OCI-M2 (cell line): ENCODE data around the gene TAF10.
A peak's percentile ranks its signal among the peaks of the same experiment; 100 is the strongest.

Experiments
- DNase-seq: peaks from one replicate; lab custom pipeline; 2025; ENCODE audit not compliant: unreplicated experiment; lab: John Stamatoyannopoulos, UW

The TAF10 gene

DNA sequence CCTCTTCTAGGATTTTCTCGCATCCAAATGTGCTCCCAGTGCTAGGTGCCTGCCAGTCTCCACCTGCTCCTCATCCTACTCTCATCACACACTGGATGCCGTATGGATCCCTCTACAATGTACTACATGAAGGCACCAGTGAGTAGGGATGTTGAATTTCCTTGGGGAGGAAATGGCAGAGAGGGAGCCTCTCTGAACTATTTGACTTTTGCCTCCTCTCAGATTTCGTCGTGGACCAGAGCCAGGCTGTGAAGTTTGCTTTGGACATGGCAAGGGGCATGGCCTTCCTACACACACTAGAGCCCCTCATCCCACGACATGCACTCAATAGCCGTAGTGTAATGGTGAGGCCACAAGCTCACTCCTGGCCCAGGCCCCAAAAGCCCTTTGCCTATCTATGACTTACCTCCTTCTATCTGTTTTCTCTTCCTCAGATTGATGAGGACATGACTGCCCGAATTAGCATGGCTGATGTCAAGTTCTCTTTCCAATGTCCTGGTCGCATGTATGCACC, 2.5 kb downstream of the TAF10 start:
- DNase-seq: no peak

DNA sequence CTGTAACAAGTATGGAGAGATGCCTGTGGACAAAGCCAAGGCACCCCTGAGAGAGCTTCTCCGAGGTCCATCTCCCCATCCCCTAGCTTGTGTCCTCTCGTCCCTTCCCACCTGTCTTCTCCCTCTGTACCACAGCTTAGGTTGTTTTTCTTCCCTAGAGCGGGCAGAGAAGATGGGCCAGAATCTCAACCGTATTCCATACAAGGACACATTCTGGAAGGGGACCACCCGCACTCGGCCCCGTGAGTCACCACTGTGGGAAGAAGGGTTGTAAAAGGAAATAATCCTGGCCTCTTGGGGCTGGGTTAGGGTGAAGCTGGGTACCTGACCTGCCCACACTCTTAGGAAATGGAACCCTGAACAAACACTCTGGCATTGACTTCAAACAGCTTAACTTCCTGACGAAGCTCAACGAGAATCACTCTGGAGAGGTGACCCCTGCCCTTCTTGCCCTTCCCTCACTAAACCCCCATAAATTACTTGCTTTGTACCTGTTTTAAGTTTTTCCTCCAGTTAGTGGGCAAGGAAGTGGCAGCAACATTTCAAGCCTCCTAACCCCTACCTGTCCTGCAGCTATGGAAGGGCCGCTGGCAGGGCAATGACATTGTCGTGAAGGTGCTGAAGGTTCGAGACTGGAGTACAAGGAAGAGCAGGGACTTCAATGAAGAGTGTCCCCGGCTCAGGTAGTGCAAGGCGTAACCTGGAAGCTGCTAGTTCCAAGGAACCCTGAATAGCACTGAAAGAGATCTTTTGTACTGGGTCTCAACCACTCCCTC, 3.1 kb downstream of the TAF10 start:
- DNase-seq: no peak

DNA sequence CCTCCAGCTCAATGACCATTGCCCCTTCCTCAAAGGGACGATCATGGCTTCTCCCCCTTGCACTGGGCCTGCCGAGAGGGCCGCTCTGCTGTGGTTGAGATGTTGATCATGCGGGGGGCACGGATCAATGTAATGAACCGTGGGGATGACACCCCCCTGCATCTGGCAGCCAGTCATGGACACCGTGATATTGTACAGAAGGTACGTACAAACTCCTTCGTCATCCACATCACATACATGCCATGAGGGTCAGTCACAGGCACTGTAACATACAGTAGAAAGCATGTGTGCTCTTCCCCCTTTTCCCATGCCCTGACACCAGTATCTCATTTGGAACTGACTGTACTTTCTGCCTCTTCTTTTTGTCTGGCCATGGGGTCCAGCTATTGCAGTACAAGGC, 4.0 kb downstream of the TAF10 start:
- no peak for DNase-seq

DNA sequence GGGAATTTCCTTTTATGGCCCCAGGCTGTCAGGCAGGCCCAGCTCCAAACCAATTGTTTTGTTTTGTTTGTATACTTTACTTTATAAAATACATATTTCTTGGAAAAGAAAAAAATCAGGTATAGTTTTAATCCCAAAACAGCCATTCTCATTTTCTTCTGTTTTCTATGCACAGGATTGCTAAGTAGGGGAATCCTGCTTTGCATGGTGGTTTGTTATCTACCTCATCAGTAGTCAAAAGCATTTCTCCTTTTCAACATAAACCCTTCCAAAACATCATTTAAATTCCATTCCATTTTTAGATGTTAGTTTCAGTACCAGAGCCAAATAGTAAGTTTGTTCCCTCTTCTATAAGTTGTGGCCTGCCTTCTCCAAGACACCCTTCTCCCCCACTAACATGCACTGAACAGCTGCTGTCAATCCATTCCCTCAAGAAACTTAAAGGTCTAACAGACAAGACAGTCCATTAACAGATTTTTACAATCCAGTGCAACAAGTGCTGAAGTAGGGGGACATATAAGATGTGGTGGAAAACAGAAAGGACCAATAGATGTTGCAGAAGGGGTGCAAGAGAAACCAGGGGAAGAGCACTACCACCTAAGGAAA, 4.7 kb downstream of the TAF10 start:
- no peak for DNase-seq

- peak; percentile 58 for DNase-seq
Observed at GRCh38 chr11:6606471-6607189, 5.4 kb downstream of the TAF10 start.

- DNase-seq: no peak
Observed at GRCh38 chr11:6604790-6605189, 7.2 kb downstream of the TAF10 start.

GRCh38 chr11:6604081-6604626, 7.9 kb downstream of the TAF10 start:
- no peak for DNase-seq

DNA sequence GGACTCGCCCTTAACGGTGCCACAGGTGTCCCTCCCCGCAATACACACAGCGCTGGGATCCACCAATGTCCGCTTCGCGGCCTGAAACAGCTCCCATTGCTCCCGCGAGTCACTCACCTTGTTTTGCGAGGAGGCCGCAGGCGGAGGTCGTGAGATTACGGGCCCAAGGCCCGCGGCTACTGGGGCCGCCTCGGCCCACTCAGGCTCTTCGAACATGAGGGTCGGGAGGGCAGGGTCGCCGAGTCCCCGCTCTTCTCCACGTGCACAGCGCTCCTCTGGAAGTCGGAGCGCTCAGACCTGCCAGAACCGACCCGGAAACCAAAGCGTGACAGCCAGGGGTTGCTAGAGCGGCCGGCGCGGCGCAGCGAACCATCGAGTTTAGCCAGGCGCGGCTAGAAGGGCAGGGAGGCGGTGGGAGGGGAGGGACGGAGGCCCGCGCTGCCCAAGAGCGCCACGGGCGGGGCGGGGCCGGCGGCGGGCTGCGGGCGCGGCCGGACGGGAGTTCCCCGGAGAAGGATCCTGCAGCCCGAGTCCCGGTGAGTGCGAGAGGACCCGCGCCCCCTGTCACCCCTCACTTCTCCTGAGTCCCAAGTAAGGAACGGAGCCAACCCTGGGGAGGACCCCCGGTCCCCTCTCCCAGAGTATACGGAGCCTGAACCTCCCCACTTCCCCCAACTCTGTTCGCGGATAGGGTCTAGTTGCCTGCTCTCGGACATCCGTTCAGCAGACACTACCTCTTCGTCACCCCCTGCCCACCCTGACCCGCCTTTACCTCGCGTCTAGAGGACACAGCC, 8.5 kb downstream of the TAF10 start, which contains the start of the genes ILK and RRP8:
ILK (plus strand) TSS at position 488 of the 794 bp plus-strand sequence. CDS start 498 bp downstream, outside the sequence.
RRP8 (minus strand) TSS at position 330 of the 794 bp plus-strand sequence; CDS start at position 216, 114 bp downstream.
- peak; percentile 42 for DNase-seq

DNA sequence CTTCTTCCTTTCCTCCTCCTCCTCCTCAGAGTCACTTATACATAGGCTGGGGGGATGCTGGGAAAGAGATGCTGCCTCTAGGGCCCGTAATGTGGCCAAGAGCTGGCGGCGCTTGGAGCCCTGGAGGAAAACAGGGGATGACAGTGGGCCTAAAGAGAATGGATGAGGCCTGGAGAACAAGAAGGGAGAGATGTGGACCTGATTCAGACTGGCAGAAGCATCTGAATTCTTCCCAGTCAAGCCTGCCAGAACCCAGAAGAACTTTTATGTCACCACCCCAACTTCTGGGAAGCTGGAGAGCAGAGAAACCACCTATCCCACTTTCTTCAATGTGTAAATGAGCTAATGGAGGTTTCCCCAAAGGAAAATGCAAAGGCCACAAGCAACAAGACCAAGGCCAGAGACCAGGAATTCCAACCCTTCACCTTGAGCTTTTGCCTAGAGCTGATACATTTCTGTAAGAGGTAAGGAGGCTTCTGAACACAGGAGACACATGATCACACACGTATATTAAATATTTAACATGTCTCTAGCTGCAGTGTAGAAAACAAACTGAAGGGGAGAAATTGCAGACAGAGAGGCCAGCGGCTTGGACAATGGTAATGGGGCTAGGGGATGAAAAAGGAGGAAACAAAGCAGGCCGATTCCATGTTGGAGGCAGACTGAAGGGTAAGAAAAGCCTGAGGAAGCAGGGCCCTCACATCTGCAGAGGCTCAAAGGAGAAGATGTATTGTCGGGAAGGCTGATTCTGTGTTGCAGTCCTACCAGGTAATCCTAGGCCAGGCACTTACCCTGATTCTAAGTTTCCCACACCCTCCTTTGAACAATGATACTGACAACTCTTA, 9.7 kb downstream of the TAF10 start:
- DNase-seq: no peak

DNA sequence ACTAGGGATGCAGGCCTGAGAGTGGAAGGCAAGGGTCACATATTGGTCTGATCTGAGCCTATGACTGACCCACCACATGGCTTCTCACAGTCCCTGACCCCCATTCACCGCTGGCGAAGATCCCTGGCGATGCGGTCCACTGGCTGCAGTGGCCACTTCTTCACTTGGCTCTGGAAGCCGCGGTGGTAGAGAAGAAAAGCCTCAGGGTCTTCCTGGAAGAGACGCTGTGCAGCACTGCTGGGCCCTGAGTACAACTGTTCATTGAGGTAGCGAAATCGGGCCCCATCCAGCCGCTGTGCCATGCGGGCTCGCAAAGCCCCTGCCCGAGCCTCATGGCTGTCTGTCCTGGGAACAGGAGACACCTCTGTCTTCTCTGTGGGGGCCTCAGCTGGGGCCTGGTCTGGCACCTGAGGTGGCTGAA, 11.0 kb downstream of the TAF10 start:
- DNase-seq: no peak

- no peak for DNase-seq
Observed at GRCh38 chr11:6599881-6600390, 12.1 kb downstream of the TAF10 start.

- DNase-seq: no peak
Observed at GRCh38 chr11:6599449-6599848, 12.6 kb downstream of the TAF10 start.

- DNase-seq: no peak
Observed at GRCh38 chr11:6598555-6598954, 13.5 kb downstream of the TAF10 start.

DNA sequence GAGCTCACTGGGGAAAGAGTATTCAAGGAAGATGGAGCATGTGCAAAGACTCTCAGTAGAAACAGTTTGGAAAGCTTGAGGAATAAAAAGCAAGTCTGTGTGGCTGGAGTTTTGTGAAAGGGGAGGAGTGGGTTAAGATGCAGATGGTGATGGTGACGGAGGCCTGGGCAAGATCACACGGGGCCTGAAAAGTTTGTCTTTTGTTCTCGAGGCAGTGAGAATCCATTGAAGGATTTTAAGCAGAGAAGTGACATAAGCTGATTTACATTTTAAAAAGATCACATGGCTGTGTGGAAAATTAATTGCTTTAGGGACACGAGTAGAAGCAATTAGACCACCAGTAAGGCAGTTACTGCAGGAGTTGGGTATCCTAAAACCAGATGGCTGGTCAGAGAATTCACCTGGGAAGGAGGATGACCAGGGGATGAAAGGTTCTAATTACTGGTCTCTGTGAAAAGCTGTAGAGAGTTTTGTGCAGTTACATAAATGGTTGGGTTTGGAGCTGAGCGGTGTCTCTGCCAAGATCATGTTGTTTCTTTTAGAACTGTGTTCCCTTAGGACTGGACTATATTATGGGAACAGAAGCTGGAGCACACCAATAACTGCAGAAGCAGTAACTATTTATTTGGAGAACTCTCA, 15.7 kb downstream of the TAF10 start:
- no peak for DNase-seq

DNA sequence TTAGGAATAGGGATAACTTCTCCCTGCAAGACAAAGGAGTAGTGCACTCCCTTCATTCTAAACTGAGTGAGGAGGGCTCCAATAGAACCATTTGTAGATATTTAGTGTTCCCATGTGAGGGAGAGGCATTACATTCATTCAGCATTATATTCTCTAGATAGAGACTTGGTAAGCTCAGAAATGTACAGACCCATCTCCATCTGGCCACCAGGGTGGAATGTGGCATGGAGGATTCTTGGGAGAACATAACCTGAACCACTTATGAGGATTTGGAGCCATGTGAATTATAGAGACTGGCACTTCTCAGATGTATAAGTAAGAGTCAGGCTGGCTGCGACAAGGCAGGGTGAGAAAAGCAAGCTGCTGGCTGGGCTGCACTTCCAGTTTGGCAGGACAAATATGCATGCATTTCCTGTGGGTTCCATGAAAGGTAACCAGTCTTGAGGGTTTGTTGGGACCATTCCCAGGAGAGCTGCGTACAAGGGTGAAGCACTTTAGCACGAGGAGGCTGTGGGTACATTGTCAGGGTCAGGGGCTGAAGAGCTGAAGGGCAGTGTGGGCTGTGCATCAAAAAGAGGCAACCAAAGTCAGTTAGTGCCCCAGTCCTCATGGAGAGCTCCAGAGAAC, 17.8 kb downstream of the TAF10 start:
- no peak for DNase-seq

DNA sequence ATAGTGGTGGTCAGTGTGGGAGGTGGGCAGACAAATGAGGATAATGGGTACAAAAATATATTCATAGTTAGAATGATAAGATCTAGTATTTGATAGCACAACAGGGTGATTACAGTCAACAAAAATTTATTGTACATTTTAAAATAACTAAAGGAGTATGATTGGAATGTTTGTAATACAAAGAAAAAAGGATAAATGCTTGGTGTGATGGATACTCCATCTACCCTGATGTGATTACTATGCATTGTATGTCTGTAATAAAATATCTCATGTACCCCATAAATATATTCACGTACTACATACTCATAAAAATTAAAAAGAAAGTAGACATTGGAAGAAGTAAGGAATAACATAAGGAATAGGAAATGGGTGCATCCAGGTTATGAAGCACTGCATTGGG, 24.0 kb downstream of the TAF10 start:
- DNase-seq: no peak

- no peak for DNase-seq
Observed at GRCh38 chr11:6587360-6587953, 24.6 kb downstream of the TAF10 start.
